ENCODE data around the gene MAB21L3. TPM values are rescaled to one million over a fixed set of nuclear protein-coding genes. Genes with fewer than 3 reads are reported as not detected.

The MAB21L3 gene
- total RNA-seq, 4 donors from 2014 or later, result 1.3 TPM; not detected in 3

DNA sequence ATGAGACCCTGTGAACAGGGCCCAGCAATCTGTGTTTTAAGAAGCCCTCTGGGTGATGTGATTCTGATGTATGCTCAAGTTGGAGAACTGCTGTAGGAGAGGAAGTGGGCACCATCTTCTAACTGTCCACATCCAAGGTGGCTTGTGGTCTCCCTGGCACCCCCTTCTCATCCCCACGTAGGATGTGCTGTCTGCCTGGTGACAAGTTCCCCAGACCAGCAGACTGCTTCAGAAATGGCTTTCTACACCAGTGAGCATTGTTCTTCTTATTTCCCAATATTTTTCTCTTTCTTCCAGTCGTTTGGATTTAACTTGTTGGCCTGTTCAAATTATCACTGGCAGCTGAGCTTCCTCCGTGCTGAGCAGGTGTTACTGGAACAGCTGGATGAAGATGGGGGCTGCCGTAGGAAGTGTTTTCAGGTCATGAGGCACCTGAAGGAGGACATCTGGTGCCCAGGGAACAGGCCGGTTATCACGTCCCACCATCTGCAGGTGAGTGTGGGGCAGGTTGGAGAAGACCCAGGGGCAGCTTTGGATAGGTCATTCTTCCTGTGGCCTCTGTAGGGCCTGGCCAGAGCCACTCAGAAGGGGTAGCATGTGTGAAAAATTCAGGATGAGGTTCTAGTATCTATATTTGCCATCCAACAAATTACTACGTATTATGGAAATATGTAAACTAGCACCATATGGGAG, 16.8 kb downstream of the MAB21L3 start:
- Histone ChIP-seq H3K27me3 (peaks cover 29% of the 10 kb centered on the region), H3K36me3 (no peaks in the 10 kb centered on the region), H3K27ac (no peak overlapping the region), H3K4me1 (no peaks in the 10 kb centered on the region), H3K4me3 (no peak overlapping the region), H3K9me3 (no peaks in the 10 kb centered on the region)
- no peak for ATAC-seq
- 69 to 81% methylated on average over 2 to 4 of the region's 7 CpGs for WGBS, 2 donors (ENCODE audit: low coverage in 1 of 2)
- TF ChIP-seq EP300 (IDR thresholded peaks at IDR 0.05) (no peak), POLR2A (IDR thresholded peaks at IDR 0.05) (no peak), POLR2AphosphoS5 (IDR thresholded peaks at IDR 0.05) (no peak)
- TF ChIP-seq, protein P1, sequence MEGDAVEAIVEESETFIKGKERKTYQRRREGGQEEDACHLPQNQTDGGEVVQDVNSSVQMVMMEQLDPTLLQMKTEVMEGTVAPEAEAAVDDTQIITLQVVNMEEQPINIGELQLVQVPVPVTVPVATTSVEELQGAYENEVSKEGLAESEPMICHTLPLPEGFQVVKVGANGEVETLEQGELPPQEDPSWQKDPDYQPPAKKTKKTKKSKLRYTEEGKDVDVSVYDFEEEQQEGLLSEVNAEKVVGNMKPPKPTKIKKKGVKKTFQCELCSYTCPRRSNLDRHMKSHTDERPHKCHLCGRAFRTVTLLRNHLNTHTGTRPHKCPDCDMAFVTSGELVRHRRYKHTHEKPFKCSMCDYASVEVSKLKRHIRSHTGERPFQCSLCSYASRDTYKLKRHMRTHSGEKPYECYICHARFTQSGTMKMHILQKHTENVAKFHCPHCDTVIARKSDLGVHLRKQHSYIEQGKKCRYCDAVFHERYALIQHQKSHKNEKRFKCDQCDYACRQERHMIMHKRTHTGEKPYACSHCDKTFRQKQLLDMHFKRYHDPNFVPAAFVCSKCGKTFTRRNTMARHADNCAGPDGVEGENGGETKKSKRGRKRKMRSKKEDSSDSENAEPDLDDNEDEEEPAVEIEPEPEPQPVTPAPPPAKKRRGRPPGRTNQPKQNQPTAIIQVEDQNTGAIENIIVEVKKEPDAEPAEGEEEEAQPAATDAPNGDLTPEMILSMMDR (IDR thresholded peaks at IDR 0.05), result no peak

DNA sequence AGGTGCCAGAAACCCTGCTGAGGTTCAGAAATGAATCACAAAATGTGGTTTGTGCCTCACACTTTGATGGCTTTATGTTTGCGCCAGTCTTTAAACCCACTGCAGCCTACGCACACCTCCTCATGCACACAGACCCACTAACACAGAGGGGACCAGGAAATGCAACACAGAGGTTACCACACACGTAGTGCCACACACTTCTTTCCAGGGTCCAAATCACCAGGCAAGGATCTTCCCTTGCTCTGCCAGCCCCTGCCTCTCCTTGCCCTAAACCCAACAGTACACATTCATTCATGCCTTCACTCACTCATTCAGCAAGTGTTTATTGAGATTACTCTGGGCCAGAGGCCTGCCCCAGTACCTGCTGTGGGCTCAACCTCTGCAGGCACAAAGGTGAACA, 17.5 kb downstream of the MAB21L3 start:
- no peak overlapping the region for H3K27ac ChIP-seq
- no peaks in the 10 kb centered on the region for H3K4me1 ChIP-seq
- no peaks in the 10 kb centered on the region for H3K9me3 ChIP-seq
- H3K36me3 ChIP-seq, result no peaks in the 10 kb centered on the region
- H3K4me3 ChIP-seq, result no peak overlapping the region
- no peak for TF ChIP-seq EP300 (IDR thresholded peaks at IDR 0.05)
- TF ChIP-seq POLR2AphosphoS5 (IDR thresholded peaks at IDR 0.05), result no peak
- TF ChIP-seq POLR2A (IDR thresholded peaks at IDR 0.05), result no peak
- TF ChIP-seq, protein P1 (IDR thresholded peaks at IDR 0.05), result no peak
- no peak for ATAC-seq
- WGBS, 2 donors (ENCODE audit: low coverage in 1 of 2), result 80 to 89% methylated on average over 1 to 3 of the region's 3 CpGs
- peaks cover 27% of the 10 kb centered on the region for H3K27me3 ChIP-seq

DNA sequence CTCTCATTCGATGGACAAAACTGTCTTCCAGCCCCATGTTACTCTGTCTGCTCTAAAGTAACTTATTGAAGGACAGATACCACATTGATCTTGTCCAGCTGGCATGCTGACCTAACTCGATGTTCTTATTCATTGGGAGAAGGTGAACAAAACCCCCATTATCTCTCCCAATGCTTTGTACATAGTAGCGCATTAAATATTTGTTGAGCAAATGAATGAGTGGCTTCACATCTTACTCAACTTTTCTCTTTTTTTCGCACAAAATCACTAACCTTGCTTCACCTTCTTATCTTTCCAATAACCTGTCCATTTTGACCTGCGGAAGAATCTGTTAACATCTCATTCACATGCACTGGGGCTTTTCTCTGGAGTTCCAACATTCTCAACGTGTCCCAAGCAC, 18.3 kb downstream of the MAB21L3 start:
- no peak for ATAC-seq
- 79 to 82% methylated on average over 6 of the region's 6 CpGs for WGBS, 2 donors (ENCODE audit: low coverage in 1 of 2)
- peaks cover 22% of the 10 kb centered on the region for H3K27me3 ChIP-seq
- no peaks in the 10 kb centered on the region for H3K36me3 ChIP-seq
- H3K4me1 ChIP-seq, result no peaks in the 10 kb centered on the region
- no peaks in the 10 kb centered on the region for H3K9me3 ChIP-seq
- TF ChIP-seq, protein P1 (IDR thresholded peaks at IDR 0.05), result no peak
- no peak for TF ChIP-seq EP300 (IDR thresholded peaks at IDR 0.05)
- no peak for TF ChIP-seq POLR2A (IDR thresholded peaks at IDR 0.05)
- TF ChIP-seq POLR2AphosphoS5 (IDR thresholded peaks at IDR 0.05), result no peak
- H3K27ac ChIP-seq, result no peak overlapping the region
- no peak overlapping the region for H3K4me3 ChIP-seq

DNA sequence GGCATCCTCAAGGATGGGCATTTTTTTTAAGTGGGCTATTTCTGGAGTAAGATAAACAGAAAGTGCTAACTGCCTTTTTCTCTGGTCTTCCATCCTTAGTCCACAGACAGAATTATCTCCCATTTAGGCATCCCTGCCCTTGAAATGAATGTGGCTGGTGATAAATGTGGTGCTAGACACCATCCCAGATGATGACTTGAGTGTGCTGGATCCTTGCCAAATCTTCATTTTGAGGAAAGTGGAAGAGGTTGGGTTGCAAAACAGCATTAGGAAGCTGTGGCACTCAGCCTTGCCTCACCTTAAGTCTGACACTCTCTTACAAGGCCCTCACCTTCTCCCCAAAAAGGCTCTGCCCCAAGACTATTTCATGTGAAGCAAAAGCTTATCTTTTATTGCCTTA, 19.2 kb downstream of the MAB21L3 start:
- Histone ChIP-seq H3K4me1 (no peaks in the 10 kb centered on the region), H3K27me3 (peaks cover 22% of the 10 kb centered on the region), H3K9me3 (no peaks in the 10 kb centered on the region), H3K27ac (no peak overlapping the region), H3K4me3 (no peak overlapping the region), H3K36me3 (no peaks in the 10 kb centered on the region)
- ATAC-seq, result no peak
- TF ChIP-seq EP300 (IDR thresholded peaks at IDR 0.05) (no peak), POLR2AphosphoS5 (IDR thresholded peaks at IDR 0.05) (no peak), POLR2A (IDR thresholded peaks at IDR 0.05) (no peak)
- TF ChIP-seq, protein P1 (IDR thresholded peaks at IDR 0.05), result no peak

DNA sequence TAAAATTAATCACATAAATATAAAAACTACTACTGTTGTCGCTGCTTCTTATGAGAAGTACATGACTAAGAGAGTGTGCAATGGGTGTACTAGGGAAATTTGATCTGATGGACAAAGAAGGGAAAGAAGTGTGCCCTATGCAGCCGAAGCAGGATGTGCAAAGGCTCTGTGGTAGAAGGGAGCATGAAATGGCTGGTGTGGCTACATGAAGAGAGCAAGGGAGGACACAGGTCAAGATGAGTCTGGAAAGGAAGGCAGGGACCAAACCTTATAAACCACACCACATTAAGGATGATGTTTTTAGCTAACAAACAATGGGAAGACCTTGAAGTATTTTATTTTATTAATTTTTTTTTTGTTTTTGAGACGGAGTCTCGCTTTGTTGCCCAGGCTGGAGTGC, 20.0 kb downstream of the MAB21L3 start:
- Histone ChIP-seq H3K27me3 (peaks cover 22% of the 10 kb centered on the region), H3K36me3 (no peaks in the 10 kb centered on the region), H3K27ac (no peak overlapping the region), H3K4me1 (no peaks in the 10 kb centered on the region), H3K9me3 (no peaks in the 10 kb centered on the region), H3K4me3 (no peak overlapping the region)
- WGBS, 2 donors (ENCODE audit: low coverage in 1 of 2), result 95 to 100% methylated on average over 1 to 4 of the region's 4 CpGs
- ATAC-seq, result no peak
- TF ChIP-seq EP300 (IDR thresholded peaks at IDR 0.05) (no peak), POLR2AphosphoS5 (IDR thresholded peaks at IDR 0.05) (no peak), POLR2A (IDR thresholded peaks at IDR 0.05) (no peak)
- TF ChIP-seq, protein P1 (IDR thresholded peaks at IDR 0.05), result no peak

Data from gastroesophageal sphincter (tissue), 4 donors.